Measurements from ENCODE around the gene EMSY.
A peak's percentile ranks its signal among the peaks of the same experiment; 100 is the strongest.
"Not testable (repeated sequence)": the region's sequence is repeated elsewhere in the genome, so short reads cannot be mapped to it uniquely, and the experiment has no call there.

The EMSY gene

DNA sequence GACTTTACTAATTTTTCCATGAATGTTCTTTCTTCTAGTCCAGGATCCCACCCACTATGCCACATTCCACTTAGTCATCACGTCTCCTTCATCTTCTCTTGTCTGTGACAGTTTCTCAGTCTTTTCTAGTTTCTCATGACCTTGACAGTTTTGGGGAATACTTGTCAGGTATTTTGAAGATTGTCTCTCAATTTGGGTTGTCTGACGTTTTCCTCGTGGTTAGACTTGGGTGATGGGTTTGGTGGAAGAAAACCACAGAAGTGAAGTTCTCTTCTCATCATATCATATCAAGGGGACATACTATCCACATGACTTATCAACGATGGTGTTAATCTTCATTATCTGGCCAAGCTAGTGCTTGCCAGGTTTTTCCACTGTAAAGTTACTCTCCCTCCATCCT, 123.3 kb downstream of the EMSY start:
- TF ChIP-seq, protein P1, sequence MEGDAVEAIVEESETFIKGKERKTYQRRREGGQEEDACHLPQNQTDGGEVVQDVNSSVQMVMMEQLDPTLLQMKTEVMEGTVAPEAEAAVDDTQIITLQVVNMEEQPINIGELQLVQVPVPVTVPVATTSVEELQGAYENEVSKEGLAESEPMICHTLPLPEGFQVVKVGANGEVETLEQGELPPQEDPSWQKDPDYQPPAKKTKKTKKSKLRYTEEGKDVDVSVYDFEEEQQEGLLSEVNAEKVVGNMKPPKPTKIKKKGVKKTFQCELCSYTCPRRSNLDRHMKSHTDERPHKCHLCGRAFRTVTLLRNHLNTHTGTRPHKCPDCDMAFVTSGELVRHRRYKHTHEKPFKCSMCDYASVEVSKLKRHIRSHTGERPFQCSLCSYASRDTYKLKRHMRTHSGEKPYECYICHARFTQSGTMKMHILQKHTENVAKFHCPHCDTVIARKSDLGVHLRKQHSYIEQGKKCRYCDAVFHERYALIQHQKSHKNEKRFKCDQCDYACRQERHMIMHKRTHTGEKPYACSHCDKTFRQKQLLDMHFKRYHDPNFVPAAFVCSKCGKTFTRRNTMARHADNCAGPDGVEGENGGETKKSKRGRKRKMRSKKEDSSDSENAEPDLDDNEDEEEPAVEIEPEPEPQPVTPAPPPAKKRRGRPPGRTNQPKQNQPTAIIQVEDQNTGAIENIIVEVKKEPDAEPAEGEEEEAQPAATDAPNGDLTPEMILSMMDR (IDR thresholded peaks at IDR 0.05; ENCODE audit: low read depth, low read length): no peak
- in situ Hi-C loops (cut with HindIII; ENCODE audit: low sequenced_read_pairs): no loop called here
- H3K4me3 ChIP-seq (ENCODE audit: low read depth, low read length): no peak overlapping the region
- DNase-seq (ENCODE audit: low read depth, low spot score): no peak

DNA sequence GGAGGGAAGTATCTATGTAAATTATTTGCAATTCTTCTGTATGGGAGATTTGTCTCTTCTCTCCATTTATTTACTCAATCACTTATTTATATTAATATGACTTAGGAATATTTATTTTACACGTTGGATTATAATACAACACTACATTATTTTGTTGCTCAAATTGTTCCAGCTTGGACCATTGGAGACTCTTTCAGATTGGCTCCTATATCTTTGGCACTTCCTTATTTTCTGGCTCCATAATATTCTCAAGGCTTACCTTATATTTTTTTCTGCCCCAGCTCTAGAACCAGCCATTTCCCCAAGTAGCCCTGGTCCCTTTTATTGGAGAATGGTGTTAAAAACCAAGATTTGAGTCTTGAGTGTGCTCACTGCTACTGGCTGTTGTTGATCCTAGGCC, 123.8 kb downstream of the EMSY start:
- DNase-seq (ENCODE audit: low read depth, low spot score): no peak
- H3K4me3 ChIP-seq (ENCODE audit: low read depth, low read length): no peak overlapping the region
- in situ Hi-C loops (cut with HindIII; ENCODE audit: low sequenced_read_pairs): no loop called here
- TF ChIP-seq, protein P1 (IDR thresholded peaks at IDR 0.05; ENCODE audit: low read depth, low read length): no peak

DNA sequence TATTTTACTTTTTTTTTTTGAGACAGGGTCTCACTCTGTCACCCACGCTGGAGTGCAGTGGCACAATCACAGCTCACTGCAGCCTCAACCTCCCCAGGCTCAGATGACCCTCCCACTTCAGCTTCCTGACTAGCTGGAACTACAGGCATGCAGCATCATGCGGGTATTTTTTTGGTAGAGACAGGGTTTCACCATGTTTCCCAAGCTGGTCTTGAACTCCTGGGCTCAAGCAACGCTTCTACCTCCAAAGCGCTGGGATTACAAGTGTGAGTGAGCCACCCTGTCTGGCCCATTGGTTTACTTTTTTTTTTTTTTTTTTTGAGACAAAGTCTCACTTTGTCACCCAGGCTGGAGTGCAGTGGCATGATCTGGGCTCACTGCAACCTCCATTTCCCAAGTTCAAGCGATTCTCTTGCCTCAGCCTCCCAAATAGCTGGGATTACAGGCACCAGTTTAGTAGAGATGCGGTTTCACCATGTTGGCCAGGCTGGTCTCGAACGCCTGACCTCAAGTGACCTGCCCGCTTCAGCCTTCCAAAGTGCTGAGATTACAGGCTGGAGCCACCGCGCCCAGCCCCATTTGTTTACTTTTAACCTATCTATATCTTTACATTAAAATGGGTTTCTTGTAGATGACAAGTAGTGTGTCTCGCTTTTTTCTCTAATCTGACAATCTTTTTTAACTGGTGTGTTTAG, 127.5 kb downstream of the EMSY start:
- H3K4me3 ChIP-seq (ENCODE audit: low read depth, low read length); DNase-seq (ENCODE audit: low read depth, low spot score); in situ Hi-C loops (cut with HindIII; ENCODE audit: low sequenced_read_pairs): not testable (repeated sequence)

DNA sequence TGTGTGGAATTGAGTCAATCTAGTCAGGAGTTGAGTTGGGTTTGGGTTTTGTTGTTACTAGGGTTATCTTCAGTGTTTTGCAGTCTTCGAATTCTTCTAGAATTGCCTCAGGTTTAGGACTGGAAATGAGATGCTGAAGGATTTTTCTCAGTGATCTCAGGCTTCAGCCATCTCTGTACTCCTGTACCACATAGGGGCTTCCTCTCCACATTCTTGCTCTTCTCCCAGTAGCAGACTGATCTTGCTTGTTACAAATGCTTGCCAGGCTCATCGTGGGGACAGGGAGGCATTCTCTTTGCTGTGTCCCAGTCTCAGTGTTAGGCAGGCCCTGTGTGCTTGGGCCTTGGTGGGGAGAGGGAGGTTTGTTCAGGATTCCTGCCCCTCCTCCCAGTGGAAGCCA, 129.6 kb downstream of the EMSY start:
- TF ChIP-seq, protein P1 (IDR thresholded peaks at IDR 0.05; ENCODE audit: low read depth, low read length): no peak
- in situ Hi-C loops (cut with HindIII; ENCODE audit: low sequenced_read_pairs): no loop called here
- no peak overlapping the region for H3K4me3 ChIP-seq (ENCODE audit: low read depth, low read length)
- DNase-seq (ENCODE audit: low read depth, low spot score): peak; percentile 37

DNA sequence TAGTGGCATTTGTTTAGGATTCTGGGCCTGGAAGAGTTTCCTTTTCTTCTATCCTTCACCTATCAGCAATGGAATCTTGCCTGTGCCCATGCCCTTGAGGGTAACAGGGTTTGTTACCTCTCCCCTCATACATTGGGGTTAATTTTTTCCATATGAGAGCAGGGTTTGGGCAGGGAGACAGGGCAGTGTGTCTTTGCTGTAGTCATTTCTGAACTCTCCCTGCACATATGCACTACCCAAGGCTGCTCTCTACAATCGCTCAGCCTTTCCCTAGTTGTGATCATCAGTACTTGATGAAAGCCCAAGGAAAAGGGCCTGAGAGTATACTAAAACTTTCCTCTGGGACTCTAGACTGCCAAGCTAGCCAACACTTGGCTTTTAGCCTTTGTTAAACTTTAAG, 130.1 kb downstream of the EMSY start:
- no peak overlapping the region for H3K4me3 ChIP-seq (ENCODE audit: low read depth, low read length)
- in situ Hi-C loops (cut with HindIII; ENCODE audit: low sequenced_read_pairs): no loop called here
- TF ChIP-seq, protein P1 (IDR thresholded peaks at IDR 0.05; ENCODE audit: low read depth, low read length): no peak

DNA sequence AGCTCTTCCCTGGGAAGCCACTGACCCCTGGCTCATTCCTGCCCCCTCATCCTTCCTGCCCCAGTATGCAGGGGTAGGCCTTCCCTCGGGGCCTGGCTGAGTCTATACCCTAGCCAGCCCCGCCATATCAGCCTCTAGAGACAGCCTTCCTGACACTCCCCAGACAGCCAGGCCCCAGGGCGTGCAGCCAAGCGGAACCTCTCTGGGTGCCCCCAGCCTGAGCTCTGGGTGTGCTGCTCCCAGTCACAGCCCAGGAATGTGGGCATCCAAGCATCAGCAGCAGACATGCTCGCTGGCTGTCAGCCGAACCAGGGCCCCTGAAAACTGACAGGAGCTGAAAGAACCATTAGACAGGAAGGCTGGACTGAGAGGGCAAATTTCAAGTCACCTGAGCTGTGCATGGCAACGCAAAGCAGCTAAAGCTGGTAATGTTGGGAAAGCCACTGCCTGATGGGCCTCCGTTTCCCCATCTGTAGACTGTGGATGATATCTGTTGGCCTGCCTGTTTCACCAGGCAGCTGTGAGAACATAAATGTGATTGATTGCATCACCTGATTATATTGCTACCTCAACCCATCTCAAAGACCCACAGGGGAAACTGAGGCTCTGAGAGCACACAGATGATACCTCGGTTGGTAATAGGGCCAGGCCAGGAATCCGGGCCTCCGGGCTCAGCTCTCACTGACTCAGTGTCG, 132.6 kb downstream of the EMSY start:
- in situ Hi-C loops (cut with HindIII; ENCODE audit: low sequenced_read_pairs): no loop called here
- peak; percentile 57 for DNase-seq (ENCODE audit: low read depth, low spot score)
- TF ChIP-seq, protein P1 (IDR thresholded peaks at IDR 0.05; ENCODE audit: low read depth, low read length): no peak
- H3K4me3 ChIP-seq (ENCODE audit: low read depth, low read length): no peak overlapping the region

More for the DNA sequence above, 130.1 kb downstream of the EMSY start:
- DNase-seq (ENCODE audit: low read depth, low spot score): no peak

DNA sequence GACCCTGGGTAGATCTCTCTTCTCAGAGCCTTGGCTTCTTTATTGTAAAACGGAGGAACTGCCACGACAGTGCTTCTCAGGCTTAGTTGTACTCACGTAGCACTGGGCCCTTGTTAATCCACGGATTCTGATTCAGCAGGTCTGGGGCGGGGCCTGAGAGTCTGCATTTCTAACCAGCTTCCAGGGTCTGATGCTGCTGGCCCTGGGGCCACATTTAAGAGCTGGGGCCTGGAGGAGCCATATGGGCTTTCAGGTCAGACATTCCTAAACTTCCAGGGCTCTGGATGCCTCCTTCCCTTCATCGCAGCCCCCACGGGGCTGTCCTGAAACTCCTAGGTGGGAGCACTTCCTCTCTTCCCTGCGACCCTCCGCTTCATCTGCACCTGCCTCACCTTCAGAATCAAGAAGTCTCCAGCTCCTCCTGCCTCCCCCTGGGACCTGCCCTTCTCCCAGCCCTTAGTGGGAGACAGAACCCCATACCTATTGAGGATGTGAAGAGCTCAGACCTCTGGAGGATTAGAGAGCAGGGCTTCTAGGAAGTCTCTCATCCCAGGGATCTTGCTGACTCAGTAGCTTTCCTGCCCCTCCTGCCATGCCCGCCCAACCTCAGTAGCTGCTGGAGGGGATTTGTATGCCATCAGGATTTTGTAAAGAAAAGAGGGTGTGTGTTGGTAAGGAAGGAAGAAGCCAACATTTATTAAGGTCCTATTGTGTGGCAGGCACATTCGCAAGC, 133.3 kb downstream of the EMSY start:
- in situ Hi-C loops (cut with HindIII; ENCODE audit: low sequenced_read_pairs): no loop called here
- H3K4me3 ChIP-seq (ENCODE audit: low read depth, low read length): no peak overlapping the region
- TF ChIP-seq, protein P1 (IDR thresholded peaks at IDR 0.05; ENCODE audit: low read depth, low read length): no peak
- no peak for DNase-seq (ENCODE audit: low read depth, low spot score)
